ENCODE results near the gene SIGLEC10.

Gene SIGLEC10

GRCh38 chr19:51365965-51366388 is 51.5 kb downstream of the SIGLEC10 start, which contains the start of gene ETFB:
Gene ETFB (minus strand): TSS chr19:51366388. CDS start chr19:51366326, 62 bp downstream.
- DNase-seq: no peak

GRCh38 chr19:51365211-51365964 is 52.1 kb downstream of the SIGLEC10 start:
- DNase-seq: peak; percentile 38

- DNase-seq: no peak
Measured at GRCh38 chr19:51364200-51365106, 53.0 kb downstream of the SIGLEC10 start.

- DNase-seq: no peak
Measured at GRCh38 chr19:51361239-51361638, 56.2 kb downstream of the SIGLEC10 start.

Measured in activated CD4-positive, alpha-beta T cell treated with anti-CD3 and anti-CD28 coated beads, Interleukin-10, Interleukin-2, amounts not matched to agents 100 ng/mL and 50 ng/mL, durations not matched to agents 16 hours and 8 hours (primary cell).